COLO668 (cell line): ENCODE data around the gene SFI1.
"Not testable (repeated sequence)": the region's sequence is repeated elsewhere in the genome, so short reads cannot be mapped to it uniquely, and the experiment has no call there.

Source experiments
- DNase-seq: peaks from one replicate; lab custom pipeline; 2025; ENCODE audit not compliant: unreplicated experiment; lab: John Stamatoyannopoulos, UW

The SFI1 gene

GRCh38 chr22:31544481-31545480 lies 48.4 kb downstream of the SFI1 start:
- DNase-seq, result no peak

- no peak for DNase-seq
Measured at GRCh38 chr22:31550871-31551370, 54.6 kb downstream of the SFI1 start.

GRCh38 chr22:31556627-31557203 lies 60.4 kb downstream of the SFI1 start:
- no peak for DNase-seq

GRCh38 chr22:31558546-31558945 lies 62.2 kb downstream of the SFI1 start:
- not testable (repeated sequence) for DNase-seq

GRCh38 chr22:31561238-31561887 lies 65.0 kb downstream of the SFI1 start:
- DNase-seq, result peak; percentile 88

- no peak for DNase-seq
Measured at GRCh38 chr22:31561970-31562369, 65.6 kb downstream of the SFI1 start.

- DNase-seq, result no peak
Measured at GRCh38 chr22:31566484-31566883, 70.1 kb downstream of the SFI1 start.

GRCh38 chr22:31567196-31567595 lies 70.9 kb downstream of the SFI1 start:
- DNase-seq, result no peak

- no peak for DNase-seq
Measured at GRCh38 chr22:31567702-31568101, 71.4 kb downstream of the SFI1 start.

GRCh38 chr22:31569126-31569525 lies 72.8 kb downstream of the SFI1 start:
- no peak for DNase-seq

GRCh38 chr22:31572939-31573338 lies 76.6 kb downstream of the SFI1 start:
- no peak for DNase-seq

- DNase-seq, result no peak
Measured at GRCh38 chr22:31574055-31574670, 77.8 kb downstream of the SFI1 start.

GRCh38 chr22:31575190-31575589 lies 78.9 kb downstream of the SFI1 start:
- no peak for DNase-seq

- no peak for DNase-seq
Measured at GRCh38 chr22:31577711-31578110, 81.4 kb downstream of the SFI1 start.

- no peak for DNase-seq
Measured at GRCh38 chr22:31578171-31578570, 81.8 kb downstream of the SFI1 start.

- peak; percentile 68 for DNase-seq
Measured at GRCh38 chr22:31579835-31580242, 83.5 kb downstream of the SFI1 start.

- no peak for DNase-seq
Measured at GRCh38 chr22:31583861-31584485, 87.6 kb downstream of the SFI1 start.

GRCh38 chr22:31584804-31585160 lies 88.4 kb downstream of the SFI1 start:
- no peak for DNase-seq

- DNase-seq, result no peak
Measured at GRCh38 chr22:31585161-31585859, 89.0 kb downstream of the SFI1 start.
